Caco-2 (cell line): ENCODE results near the gene SRMS. TPM values are rescaled to one million over a fixed set of nuclear protein-coding genes. Genes with fewer than 3 reads are reported as not detected.

Source experiments
- BruUV-seq: library from RNA; stranded (reverse); fragments of 400-500 nt; replicated peaks from 2 replicates; lab custom pipeline; 2021; lab: Mats Ljungman, UMichigan
- CTCF ChIA-PET: fragments of 300-600 bp; sonication (Branson Sonifier 250); formaldehyde crosslinking; loops from one replicate; lab custom pipeline; 2022; ENCODE audit warnings: antibody characterized with exemption; lab: Charles Lee
- POLR2A ChIA-PET: fragments of 300-600 bp; sonication (Branson Sonifier 250); formaldehyde crosslinking; loops from one replicate; lab custom pipeline; 2022; ENCODE audit warnings: antibody characterized with exemption; lab: Charles Lee
- DNase-seq, 2 experiments: peaks; one replicate each; pipeline versions ENCODE4 v3.0.0 to v3.0.0-alpha.2; 2020 to 2022
- H3K27me3 ChIP-seq: replicated peaks from 2 replicates; pipeline ENCODE4 v1.6.0; 2011; ENCODE audit warnings: low read length; ENCODE audit not compliant: control insufficient read depth, insufficient read depth
- H3K36me3 ChIP-seq: 2 replicates; pipeline ENCODE4 v1.5.1; 2011; ENCODE audit warnings: low read length; ENCODE audit not compliant: control insufficient read depth, insufficient read depth
- H3K4me1 ChIP-seq: fragments of 250-450 bp; sonication (Bioruptor Pico); 2 replicates; pipeline ENCODE4 v1.5.1; 2020; ENCODE audit warnings: mild to moderate bottlenecking
- H3K4me3 ChIP-seq: 2 replicates; pipeline ENCODE4 v1.5.1; 2011; ENCODE audit warnings: low read depth, mild to moderate bottlenecking, control low read depth, low read length
- H3K9me3 ChIP-seq: fragments of 250-450 bp; sonication (Bioruptor Pico); 2 replicates; pipeline ENCODE4 v1.5.1; 2020; ENCODE audit warnings: mild to moderate bottlenecking, moderate library complexity
- H3K27ac Mint-ChIP-seq: one replicate; pipeline ENCODE4 v1.8.0; 2022; ENCODE audit warnings: mixed read lengths; ENCODE audit not compliant: unreplicated experiment
- H3K27me3 Mint-ChIP-seq: one replicate; pipeline ENCODE4 v1.8.0; 2022; ENCODE audit warnings: mixed read lengths; ENCODE audit not compliant: insufficient read depth, unreplicated experiment
- H3K36me3 Mint-ChIP-seq: one replicate; pipeline ENCODE4 v1.8.0; 2022; ENCODE audit warnings: mild to moderate bottlenecking, mixed read lengths; ENCODE audit not compliant: insufficient read depth, unreplicated experiment
- H3K4me1 Mint-ChIP-seq: one replicate; pipeline ENCODE4 v1.8.0; 2022; ENCODE audit warnings: low read depth, mixed read lengths; ENCODE audit not compliant: unreplicated experiment
- H3K4me3 Mint-ChIP-seq: one replicate; pipeline ENCODE4 v1.8.0; 2022; ENCODE audit warnings: mild to moderate bottlenecking, moderate library complexity, mixed read lengths; ENCODE audit not compliant: unreplicated experiment
- H3K9me3 Mint-ChIP-seq: one replicate; pipeline ENCODE4 v1.8.0; 2022; ENCODE audit warnings: mixed read lengths; ENCODE audit not compliant: unreplicated experiment
- intact Hi-C: fragments of 100-400 bp; cut with micrococcal nuclease; formaldehyde crosslinking; loops from one replicate; pipeline ENCODE4 v1.10.0; 2022; ENCODE audit not compliant: unreplicated experiment
- total RNA-seq: library from RNA; stranded (reverse); gene quantifications from 2 replicates; pipeline ENCODE4 v1.2.3, GENCODE V29; 2022
- TF ChIP-seq, protein P1 (sequence below), 2 experiments: fragments of 200-600 bp in 1 of 2; IDR thresholded peaks; 1 replicate in 1 of 2; 2 replicates in 1 of 2; pipeline versions ENCODE4 v1.5.1 to v1.8.0; 2011 to 2022; ENCODE audit warnings: antibody characterized with exemption in 1 of 2, control low read depth in 1 of 2, inconsistent platforms in 1 of 2, low read depth in 1 of 2, low read length in 1 of 2, mild to moderate bottlenecking in 1 of 2, moderate library complexity in 1 of 2; ENCODE audit not compliant: insufficient read depth in 1 of 2, severe bottlenecking in 1 of 2, unreplicated experiment in 1 of 2

Gene SRMS
- total RNA-seq, 1 experiment from 2014 or later = not detected

DNA sequence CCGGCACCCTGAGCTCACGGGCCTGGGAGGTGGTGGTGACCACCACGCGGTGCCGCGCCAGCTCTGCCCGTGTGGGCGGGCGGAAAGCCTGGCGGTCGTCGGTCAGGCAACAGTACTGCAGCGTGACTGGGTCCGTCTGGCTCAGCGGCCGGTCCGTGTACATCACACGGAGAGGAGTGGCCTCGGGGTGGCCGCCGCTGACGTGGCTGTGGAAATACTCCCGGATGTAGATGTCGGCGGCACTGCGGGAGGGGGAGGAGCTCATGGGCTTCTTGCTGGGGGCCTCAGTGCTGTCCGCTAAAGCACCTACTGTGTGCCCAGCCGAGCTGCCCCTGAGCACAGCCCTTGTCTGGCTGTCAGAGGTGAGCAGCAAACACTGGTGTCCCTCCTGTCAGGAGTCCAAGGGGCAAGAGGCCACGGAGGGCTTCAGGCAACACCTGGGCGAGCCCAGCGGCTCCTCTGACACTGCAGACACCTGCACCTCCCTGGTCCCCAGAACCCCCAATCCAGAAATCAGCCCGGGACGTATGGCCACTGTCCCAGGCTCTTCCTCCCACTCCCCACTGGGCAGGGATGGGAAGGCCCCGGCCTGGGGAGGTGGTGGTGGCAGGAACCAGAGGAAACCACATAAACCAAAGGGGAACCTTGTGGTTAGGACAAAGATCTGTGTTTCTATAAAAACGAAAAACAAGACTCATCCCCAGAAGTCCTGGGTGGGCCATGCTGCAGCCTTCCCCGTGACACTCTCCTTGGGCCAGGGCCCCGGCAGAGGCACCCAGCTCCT is 20.0 kb upstream of the SRMS start:
- ChIA-PET POLR2A (no interaction called here), CTCF (no interaction called here)
- no peaks in the 10 kb centered on the region for H3K36me3 ChIP-seq
- Mint-ChIP-seq H3K27me3 (no peaks in the 10 kb centered on the region), H3K9me3 (no peaks in the 10 kb centered on the region), H3K4me3 (no peak overlapping the region), H3K27ac (no peak overlapping the region), H3K4me1 (no peaks in the 10 kb centered on the region), H3K36me3 (peaks cover 19% of the 10 kb centered on the region)
- H3K9me3 ChIP-seq = no peaks in the 10 kb centered on the region
- no TSS peak for BruUV-seq
- H3K4me1 ChIP-seq = no peaks in the 10 kb centered on the region
- H3K27me3 ChIP-seq = no peaks in the 10 kb centered on the region
- no peak overlapping the region for H3K4me3 ChIP-seq
- no peak for DNase-seq
- TF ChIP-seq, protein P1, sequence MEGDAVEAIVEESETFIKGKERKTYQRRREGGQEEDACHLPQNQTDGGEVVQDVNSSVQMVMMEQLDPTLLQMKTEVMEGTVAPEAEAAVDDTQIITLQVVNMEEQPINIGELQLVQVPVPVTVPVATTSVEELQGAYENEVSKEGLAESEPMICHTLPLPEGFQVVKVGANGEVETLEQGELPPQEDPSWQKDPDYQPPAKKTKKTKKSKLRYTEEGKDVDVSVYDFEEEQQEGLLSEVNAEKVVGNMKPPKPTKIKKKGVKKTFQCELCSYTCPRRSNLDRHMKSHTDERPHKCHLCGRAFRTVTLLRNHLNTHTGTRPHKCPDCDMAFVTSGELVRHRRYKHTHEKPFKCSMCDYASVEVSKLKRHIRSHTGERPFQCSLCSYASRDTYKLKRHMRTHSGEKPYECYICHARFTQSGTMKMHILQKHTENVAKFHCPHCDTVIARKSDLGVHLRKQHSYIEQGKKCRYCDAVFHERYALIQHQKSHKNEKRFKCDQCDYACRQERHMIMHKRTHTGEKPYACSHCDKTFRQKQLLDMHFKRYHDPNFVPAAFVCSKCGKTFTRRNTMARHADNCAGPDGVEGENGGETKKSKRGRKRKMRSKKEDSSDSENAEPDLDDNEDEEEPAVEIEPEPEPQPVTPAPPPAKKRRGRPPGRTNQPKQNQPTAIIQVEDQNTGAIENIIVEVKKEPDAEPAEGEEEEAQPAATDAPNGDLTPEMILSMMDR (IDR thresholded peaks at IDR 0.05; ENCODE audit: insufficient read depth in 1 of 2, low read depth in 1 of 2, low read length in 1 of 2, severe bottlenecking in 1 of 2, unreplicated experiment in 1 of 2) = no peak
- intact Hi-C loops = no loop called here

DNA sequence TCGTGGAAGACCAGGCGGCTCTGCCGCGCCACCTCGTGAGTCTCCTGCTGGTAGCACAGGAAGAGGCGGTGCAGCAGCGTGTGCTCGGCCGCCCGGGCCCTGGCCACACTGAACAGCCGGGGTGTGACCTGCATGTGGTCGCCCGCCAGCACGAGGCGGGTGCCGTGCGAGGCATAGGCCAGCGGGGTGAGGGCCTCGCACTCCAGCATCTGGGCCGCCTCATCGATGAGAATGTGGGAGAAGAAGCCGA is 19.5 kb upstream of the SRMS start:
- Histone ChIP-seq H3K4me3 (no peak overlapping the region), H3K4me1 (no peaks in the 10 kb centered on the region), H3K27me3 (no peaks in the 10 kb centered on the region), H3K9me3 (no peaks in the 10 kb centered on the region), H3K36me3 (no peaks in the 10 kb centered on the region)
- ChIA-PET POLR2A (no interaction called here), CTCF (no interaction called here)
- TF ChIP-seq, protein P1 (IDR thresholded peaks at IDR 0.05; ENCODE audit: insufficient read depth in 1 of 2, low read depth in 1 of 2, low read length in 1 of 2, severe bottlenecking in 1 of 2, unreplicated experiment in 1 of 2) = no peak
- H3K27ac Mint-ChIP-seq = no peak overlapping the region
- intact Hi-C loops = no loop called here
- H3K9me3 Mint-ChIP-seq = no peaks in the 10 kb centered on the region
- BruUV-seq = no TSS peak
- H3K36me3 Mint-ChIP-seq = peaks cover 19% of the 10 kb centered on the region
- H3K4me3 Mint-ChIP-seq = no peak overlapping the region
- no peaks in the 10 kb centered on the region for H3K27me3 Mint-ChIP-seq
- H3K4me1 Mint-ChIP-seq = no peaks in the 10 kb centered on the region
- no peak for DNase-seq

DNA sequence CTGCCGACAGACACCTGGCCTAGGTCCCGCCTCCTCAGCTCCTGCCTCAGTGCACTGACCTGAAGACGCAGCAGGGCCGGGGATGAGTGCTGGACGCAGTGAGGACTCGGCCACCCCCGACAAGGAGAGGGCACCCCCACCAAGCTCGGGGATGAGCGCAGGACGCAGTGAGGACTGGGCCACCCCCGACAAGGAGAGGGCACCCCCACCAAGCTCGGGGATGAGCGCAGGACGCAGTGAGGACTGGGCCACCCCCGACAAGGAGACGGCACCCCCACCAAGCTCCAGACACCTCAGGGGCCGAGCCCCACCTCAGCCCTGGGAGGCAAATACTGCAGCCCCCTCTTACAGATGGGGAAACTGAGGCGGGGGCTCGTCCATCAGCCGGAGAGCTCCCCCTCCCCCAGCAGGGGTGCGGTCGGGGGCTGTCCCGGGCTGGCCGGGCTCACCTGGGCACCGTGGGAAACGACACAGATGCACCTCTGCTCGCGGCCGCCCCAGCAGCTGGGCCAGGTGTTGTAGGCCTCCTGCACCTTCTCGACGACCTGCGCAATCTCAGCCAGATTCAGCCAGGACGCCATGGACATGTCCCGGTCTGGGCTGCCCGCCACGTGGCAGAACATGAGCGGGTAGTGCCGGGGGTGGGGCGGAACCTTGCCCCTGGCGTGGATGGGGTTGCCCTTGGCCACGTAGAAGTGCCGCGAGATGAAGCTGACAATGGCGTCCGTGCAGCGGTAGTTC is 19.0 kb upstream of the SRMS start:
- no peaks in the 10 kb centered on the region for H3K27me3 ChIP-seq
- H3K4me3 Mint-ChIP-seq = no peak overlapping the region
- no peak overlapping the region for H3K4me3 ChIP-seq
- peaks cover 19% of the 10 kb centered on the region for H3K36me3 Mint-ChIP-seq
- no peaks in the 10 kb centered on the region for H3K9me3 ChIP-seq
- intact Hi-C loops = no loop called here
- no peaks in the 10 kb centered on the region for H3K27me3 Mint-ChIP-seq
- no peaks in the 10 kb centered on the region for H3K4me1 ChIP-seq
- TF ChIP-seq, protein P1 (IDR thresholded peaks at IDR 0.05; ENCODE audit: insufficient read depth in 1 of 2, low read depth in 1 of 2, low read length in 1 of 2, severe bottlenecking in 1 of 2, unreplicated experiment in 1 of 2) = no peak
- no peaks in the 10 kb centered on the region for H3K36me3 ChIP-seq
- H3K4me1 Mint-ChIP-seq = no peaks in the 10 kb centered on the region
- H3K27ac Mint-ChIP-seq = no peak overlapping the region
- H3K9me3 Mint-ChIP-seq = no peaks in the 10 kb centered on the region
- no TSS peak for BruUV-seq
- ChIA-PET POLR2A (interaction anchor here (0.5 kb wide), 1 partner anchor 142 kb away, joined by 3 read pairs; no protein-coding TSS in a partner anchor), CTCF (interaction anchor here (0.6 kb wide), 1 partner anchor 28 kb away, joined by 5 read pairs; no protein-coding TSS in a partner anchor)
- no peak for DNase-seq
